ENCODE data around the gene HPCAL1.

Gene HPCAL1

DNA sequence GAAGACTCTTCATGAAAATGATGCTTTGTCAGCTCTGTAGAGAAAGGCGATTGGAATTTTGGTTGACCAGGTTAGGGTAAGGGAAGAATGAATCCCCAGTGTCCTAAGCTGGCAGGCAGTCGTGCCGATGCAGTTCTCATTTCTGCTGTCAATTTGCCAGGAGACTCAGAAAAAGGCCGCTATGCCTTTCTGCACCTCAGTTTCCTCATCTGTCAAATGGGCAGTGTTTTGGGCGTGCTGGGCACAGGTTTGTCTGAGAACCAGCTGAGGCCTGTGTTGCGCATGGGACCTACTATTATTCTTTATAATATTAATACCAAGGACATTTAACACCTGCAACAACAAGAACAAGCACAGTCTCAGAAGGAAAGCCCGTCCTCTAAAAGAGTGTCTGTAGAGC is 50.3 kb downstream of the HPCAL1 start:
- H3K9ac ChIP-seq (ENCODE audit: low read depth in 1 of 2, low read length in 2 of 2): no peak overlapping the region
- H3K36me3 ChIP-seq (ENCODE audit: control insufficient read depth in 1 of 2, insufficient read depth in 2 of 2, low read length in 2 of 2): peaks cover 0 to 8% of the 10 kb centered on the region in 2 donors
- H3K27me3 ChIP-seq (ENCODE audit: control insufficient read depth in 1 of 2, insufficient read depth in 2 of 2, low read length in 2 of 2): no peaks in the 10 kb centered on the region
- peaks cover 0 to 6% of the 10 kb centered on the region in 2 donors for H3K4me1 ChIP-seq (ENCODE audit: control insufficient read depth in 1 of 2, insufficient read depth in 2 of 2, low read length in 2 of 2)
- H3K9me3 ChIP-seq (ENCODE audit: control insufficient read depth in 1 of 2, low read length in 2 of 2): no peaks in the 10 kb centered on the region
- no peak overlapping the region for H3K27ac ChIP-seq (ENCODE audit: low read depth, low read length)
- no peak overlapping the region for H3K4me3 ChIP-seq (ENCODE audit: low read depth in 1 of 2, low read length in 2 of 2)

DNA sequence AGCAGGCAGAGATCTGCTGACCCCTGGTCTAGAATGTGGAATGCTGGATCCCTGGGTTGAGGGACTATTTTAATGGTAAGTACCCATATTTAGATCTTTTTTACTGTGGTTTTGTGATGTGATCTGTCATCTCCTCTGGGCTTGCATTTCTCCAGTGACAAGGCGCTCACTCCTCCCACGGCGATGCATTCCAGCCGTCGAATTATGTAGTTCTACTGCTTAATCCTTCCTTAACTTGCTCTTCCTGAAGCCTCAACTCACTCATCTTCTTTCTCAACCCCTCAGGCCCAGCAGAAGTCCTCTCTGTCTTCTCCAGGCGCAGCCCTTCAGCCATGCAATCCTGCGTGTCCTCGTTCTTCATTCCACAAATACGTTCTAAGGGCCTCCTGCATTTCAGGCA is 51.2 kb downstream of the HPCAL1 start:
- Histone ChIP-seq H3K27ac (ENCODE audit: low read depth, low read length) (no peak overlapping the region), H3K9me3 (ENCODE audit: control insufficient read depth in 1 of 2, low read length in 2 of 2) (no peaks in the 10 kb centered on the region), H3K36me3 (ENCODE audit: control insufficient read depth in 1 of 2, insufficient read depth in 2 of 2, low read length in 2 of 2) (peaks cover 7% of the 10 kb centered on the region in 2 donors), H3K27me3 (ENCODE audit: control insufficient read depth in 1 of 2, insufficient read depth in 2 of 2, low read length in 2 of 2) (no peaks in the 10 kb centered on the region), H3K9ac (ENCODE audit: low read depth in 1 of 2, low read length in 2 of 2) (no peak overlapping the region), H3K4me1 (ENCODE audit: control insufficient read depth in 1 of 2, insufficient read depth in 2 of 2, low read length in 2 of 2) (peaks cover 0 to 6% of the 10 kb centered on the region in 2 donors), H3K4me3 (ENCODE audit: low read depth in 1 of 2, low read length in 2 of 2) (no peak overlapping the region)

DNA sequence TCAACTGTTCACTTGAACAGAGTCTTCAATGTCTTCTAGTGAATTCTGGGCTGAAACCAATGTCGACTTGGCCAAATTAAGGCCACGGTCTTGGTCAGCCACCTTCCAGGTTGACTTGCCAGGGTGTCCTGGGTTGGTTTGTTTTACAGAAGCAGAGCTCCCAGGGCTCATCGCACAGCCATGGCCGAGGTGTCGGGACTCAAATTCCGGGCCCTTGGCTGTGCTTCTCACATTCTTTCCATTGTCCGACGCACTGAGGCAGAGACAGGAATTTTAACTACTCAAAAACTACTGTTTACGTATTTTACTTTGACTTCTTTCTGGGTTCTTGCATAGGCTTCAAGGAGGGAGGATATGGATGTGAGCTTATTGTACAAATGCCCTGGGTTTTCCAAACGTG is 51.7 kb downstream of the HPCAL1 start:
- H3K27me3 ChIP-seq (ENCODE audit: control insufficient read depth in 1 of 2, insufficient read depth in 2 of 2, low read length in 2 of 2): no peaks in the 10 kb centered on the region
- no peaks in the 10 kb centered on the region for H3K9me3 ChIP-seq (ENCODE audit: control insufficient read depth in 1 of 2, low read length in 2 of 2)
- H3K27ac ChIP-seq (ENCODE audit: low read depth, low read length): no peak overlapping the region
- no peak overlapping the region for H3K9ac ChIP-seq (ENCODE audit: low read depth in 1 of 2, low read length in 2 of 2)
- H3K36me3 ChIP-seq (ENCODE audit: control insufficient read depth in 1 of 2, insufficient read depth in 2 of 2, low read length in 2 of 2): peaks cover 7 to 12% of the 10 kb centered on the region in 2 donors
- H3K4me1 ChIP-seq (ENCODE audit: control insufficient read depth in 1 of 2, insufficient read depth in 2 of 2, low read length in 2 of 2): peaks cover 0 to 6% of the 10 kb centered on the region in 2 donors
- H3K4me3 ChIP-seq (ENCODE audit: low read depth in 1 of 2, low read length in 2 of 2): no peak overlapping the region

DNA sequence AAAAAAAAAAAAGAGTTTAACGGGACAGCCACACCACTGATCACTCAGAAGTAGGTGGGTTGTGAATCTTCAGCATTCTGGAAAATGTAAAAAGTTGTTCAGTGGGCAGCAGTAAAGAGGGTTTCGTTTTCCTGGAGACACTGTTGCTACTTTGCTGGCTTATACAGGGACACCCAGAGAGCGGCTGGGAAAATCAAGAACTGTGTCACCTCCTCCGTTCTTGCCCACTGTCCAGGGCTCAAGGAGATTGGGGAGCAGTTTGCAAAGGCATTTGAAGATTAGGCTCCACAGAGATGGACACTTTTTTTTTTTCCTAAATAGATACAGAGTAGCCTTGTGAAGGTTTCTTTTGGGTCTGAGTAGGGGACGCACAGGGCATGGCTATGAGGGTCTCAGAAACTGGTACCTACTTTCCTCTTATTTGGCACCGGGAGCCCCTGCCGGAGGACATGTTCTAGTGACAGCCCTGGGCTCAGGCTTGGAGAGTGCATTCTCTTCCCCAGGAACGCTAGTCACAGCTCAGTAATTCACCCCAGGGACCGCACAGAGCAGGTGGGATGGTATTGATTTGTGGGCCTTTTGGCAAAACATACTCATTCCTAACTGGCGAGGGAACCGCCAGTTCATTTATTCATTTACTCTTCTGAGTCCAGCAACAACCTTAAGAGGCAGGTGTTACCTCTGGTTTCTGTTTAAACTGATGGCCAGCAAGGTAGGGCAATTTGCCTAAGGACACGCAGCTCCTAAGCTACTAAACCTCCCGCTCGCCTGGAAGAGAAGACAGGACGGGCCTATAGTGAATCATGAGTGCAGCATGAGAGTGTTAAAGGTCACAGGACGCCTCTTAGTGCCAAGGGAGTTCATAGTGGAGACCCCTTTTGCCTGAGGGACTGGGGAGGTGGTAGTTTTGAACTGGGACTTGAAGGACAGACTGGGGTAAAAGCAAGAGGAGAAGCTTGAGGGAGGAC is 53.1 kb downstream of the HPCAL1 start:
- no peaks in the 10 kb centered on the region for H3K9me3 ChIP-seq (ENCODE audit: control insufficient read depth in 1 of 2, low read length in 2 of 2)
- peaks cover 0 to 6% of the 10 kb centered on the region in 2 donors for H3K4me1 ChIP-seq (ENCODE audit: control insufficient read depth in 1 of 2, insufficient read depth in 2 of 2, low read length in 2 of 2)
- H3K9ac ChIP-seq (ENCODE audit: low read depth in 1 of 2, low read length in 2 of 2): no peak overlapping the region
- H3K27ac ChIP-seq (ENCODE audit: low read depth, low read length): no peak overlapping the region
- peaks cover 7 to 14% of the 10 kb centered on the region in 2 donors for H3K36me3 ChIP-seq (ENCODE audit: control insufficient read depth in 1 of 2, insufficient read depth in 2 of 2, low read length in 2 of 2)
- no peak overlapping the region for H3K4me3 ChIP-seq (ENCODE audit: low read depth in 1 of 2, low read length in 2 of 2)
- no peaks in the 10 kb centered on the region for H3K27me3 ChIP-seq (ENCODE audit: control insufficient read depth in 1 of 2, insufficient read depth in 2 of 2, low read length in 2 of 2)

DNA sequence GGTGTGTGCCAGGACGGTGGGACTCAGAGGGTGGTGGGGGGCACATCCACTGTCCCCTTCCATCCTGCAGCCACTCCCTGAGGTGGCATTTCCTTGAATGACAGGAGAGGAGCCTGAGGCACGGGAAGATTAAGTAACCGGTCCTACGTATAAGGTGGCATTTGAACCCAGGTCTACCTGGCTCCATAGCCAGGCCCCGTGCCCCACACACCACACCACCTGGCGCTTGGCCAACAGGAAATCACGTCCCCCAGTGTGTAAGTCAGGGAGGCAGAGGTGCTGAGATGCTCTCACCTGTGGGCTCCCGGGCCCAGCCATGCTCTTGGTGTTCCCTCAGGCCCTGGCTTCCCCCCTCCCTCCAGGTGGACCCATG is 53.7 kb downstream of the HPCAL1 start:
- Histone ChIP-seq H3K9me3 (ENCODE audit: control insufficient read depth in 1 of 2, low read length in 2 of 2) (no peaks in the 10 kb centered on the region), H3K27ac (ENCODE audit: low read depth, low read length) (no peak overlapping the region), H3K36me3 (ENCODE audit: control insufficient read depth in 1 of 2, insufficient read depth in 2 of 2, low read length in 2 of 2) (peaks cover 7 to 14% of the 10 kb centered on the region in 2 donors), H3K4me3 (ENCODE audit: low read depth in 1 of 2, low read length in 2 of 2) (no peak overlapping the region), H3K9ac (ENCODE audit: low read depth in 1 of 2, low read length in 2 of 2) (no peak overlapping the region), H3K4me1 (ENCODE audit: control insufficient read depth in 1 of 2, insufficient read depth in 2 of 2, low read length in 2 of 2) (peaks cover 0 to 6% of the 10 kb centered on the region in 2 donors), H3K27me3 (ENCODE audit: control insufficient read depth in 1 of 2, insufficient read depth in 2 of 2, low read length in 2 of 2) (no peaks in the 10 kb centered on the region)

DNA sequence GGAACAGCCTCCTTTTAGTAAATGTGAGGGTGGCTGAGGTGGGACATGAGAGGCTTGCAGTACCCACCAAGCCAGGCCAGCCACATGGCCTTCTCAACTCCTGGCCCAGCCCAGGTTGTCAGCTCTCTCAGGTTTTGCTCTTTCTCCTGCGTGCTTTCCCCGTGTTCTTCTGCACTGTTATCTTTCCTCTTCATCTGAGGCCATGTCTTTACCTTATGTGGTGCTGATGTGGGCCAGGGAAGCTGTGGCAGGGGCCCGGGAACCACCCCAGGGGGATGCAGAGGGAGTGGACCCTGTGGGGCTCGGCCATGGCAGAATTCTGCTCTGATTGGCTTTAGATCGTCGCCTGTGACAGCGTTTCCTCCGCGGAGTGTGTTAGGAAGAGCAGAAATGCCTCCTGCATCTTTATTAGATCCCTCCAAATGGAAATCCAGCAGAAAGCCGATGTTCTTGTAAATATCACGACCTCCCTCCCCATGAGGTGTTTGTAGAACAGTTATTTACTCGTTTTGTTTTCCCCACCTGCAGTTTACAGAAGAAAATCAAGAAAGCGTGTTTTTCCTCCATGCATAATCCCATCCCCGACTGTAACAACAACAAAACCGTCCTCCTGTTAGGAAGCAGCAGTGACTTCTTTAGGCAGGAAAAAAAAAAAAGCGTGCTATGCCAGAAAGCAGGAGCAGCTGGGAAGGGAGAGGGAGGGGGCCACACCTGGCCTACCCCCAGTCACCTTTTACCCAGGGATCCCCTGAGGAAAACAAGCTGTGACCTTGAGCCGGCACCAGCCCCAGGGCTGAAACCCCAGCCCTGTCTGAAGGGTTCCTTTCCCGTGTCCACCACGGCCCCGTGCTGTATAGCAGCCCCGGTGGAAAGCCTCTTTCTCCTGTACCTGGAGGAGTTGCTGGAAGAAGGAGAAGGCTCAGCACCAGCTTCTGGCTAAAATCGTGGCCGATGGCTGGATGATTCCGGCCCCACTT is 54.8 kb downstream of the HPCAL1 start:
- Histone ChIP-seq H3K27ac (ENCODE audit: low read depth, low read length) (no peak overlapping the region), H3K4me3 (ENCODE audit: low read depth in 1 of 2, low read length in 2 of 2) (no peak overlapping the region), H3K9ac (ENCODE audit: low read depth in 1 of 2, low read length in 2 of 2) (no peak overlapping the region), H3K36me3 (ENCODE audit: control insufficient read depth in 1 of 2, insufficient read depth in 2 of 2, low read length in 2 of 2) (peaks cover 7 to 14% of the 10 kb centered on the region in 2 donors), H3K27me3 (ENCODE audit: control insufficient read depth in 1 of 2, insufficient read depth in 2 of 2, low read length in 2 of 2) (no peaks in the 10 kb centered on the region), H3K9me3 (ENCODE audit: control insufficient read depth in 1 of 2, low read length in 2 of 2) (no peaks in the 10 kb centered on the region), H3K4me1 (ENCODE audit: control insufficient read depth in 1 of 2, insufficient read depth in 2 of 2, low read length in 2 of 2) (peaks cover 0 to 6% of the 10 kb centered on the region in 2 donors)

DNA sequence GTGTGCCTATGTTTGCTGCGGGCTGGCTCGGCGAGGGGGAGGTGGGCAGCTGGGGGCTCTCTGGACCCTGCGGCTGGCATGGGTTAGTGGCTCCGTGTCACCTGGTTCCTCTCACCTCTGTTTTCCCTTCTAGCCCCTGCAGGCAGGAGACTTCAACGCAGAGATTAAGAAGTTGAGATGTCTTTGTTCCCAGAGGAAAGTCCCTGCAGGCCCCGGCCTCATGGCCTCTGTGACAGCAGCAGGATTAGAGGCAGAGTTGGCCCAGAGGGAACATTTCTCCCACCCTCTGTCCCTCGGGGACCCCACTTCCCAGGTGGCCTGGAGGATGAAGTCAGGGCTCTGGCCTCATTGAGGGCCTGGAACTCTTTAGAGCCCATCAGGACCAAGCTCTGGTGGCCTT is 56.5 kb downstream of the HPCAL1 start:
- peaks cover 0 to 6% of the 10 kb centered on the region in 2 donors for H3K4me1 ChIP-seq (ENCODE audit: control insufficient read depth in 1 of 2, insufficient read depth in 2 of 2, low read length in 2 of 2)

DNA sequence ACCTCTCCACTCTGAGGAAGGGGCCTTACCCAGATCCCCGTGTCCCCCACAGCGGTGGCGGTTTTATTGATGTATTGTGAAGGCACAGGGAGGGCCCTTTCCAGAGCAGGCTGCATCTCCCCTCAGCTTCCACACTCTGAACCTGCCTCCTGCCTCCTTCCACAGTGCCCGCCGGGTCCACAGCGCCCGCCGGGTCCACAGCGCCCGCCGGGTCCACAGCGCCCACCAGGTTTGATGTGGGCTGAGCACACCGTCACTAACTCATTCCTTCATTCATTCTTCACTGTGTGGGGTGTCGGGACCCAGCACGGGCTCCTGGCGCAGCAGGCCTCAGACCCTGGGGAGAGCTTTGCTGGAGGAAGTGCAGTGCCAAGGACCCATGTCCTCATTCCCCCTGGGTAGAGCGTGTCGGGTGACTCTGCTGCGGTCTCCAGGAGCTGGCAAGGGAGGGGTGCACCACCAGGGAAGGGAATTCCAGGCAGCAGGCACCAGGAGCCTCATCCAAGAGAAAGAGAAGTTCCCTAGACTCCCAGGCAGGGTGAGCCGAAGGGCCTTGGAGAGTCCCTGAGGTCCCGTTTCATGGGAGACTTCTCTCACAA is 57.1 kb downstream of the HPCAL1 start:
- Histone ChIP-seq H3K4me3 (ENCODE audit: low read depth in 1 of 2, low read length in 2 of 2) (no peak overlapping the region), H3K27me3 (ENCODE audit: control insufficient read depth in 1 of 2, insufficient read depth in 2 of 2, low read length in 2 of 2) (no peaks in the 10 kb centered on the region), H3K9me3 (ENCODE audit: control insufficient read depth in 1 of 2, low read length in 2 of 2) (no peaks in the 10 kb centered on the region), H3K9ac (ENCODE audit: low read depth in 1 of 2, low read length in 2 of 2) (no peak overlapping the region), H3K27ac (ENCODE audit: low read depth, low read length) (no peak overlapping the region), H3K36me3 (ENCODE audit: control insufficient read depth in 1 of 2, insufficient read depth in 2 of 2, low read length in 2 of 2) (peaks cover 4 to 14% of the 10 kb centered on the region in 2 donors), H3K4me1 (ENCODE audit: control insufficient read depth in 1 of 2, insufficient read depth in 2 of 2, low read length in 2 of 2) (peaks cover 0 to 6% of the 10 kb centered on the region in 2 donors)

More for the DNA sequence above, 56.5 kb downstream of the HPCAL1 start:
- Histone ChIP-seq H3K36me3 (ENCODE audit: control insufficient read depth in 1 of 2, insufficient read depth in 2 of 2, low read length in 2 of 2) (peaks cover 7 to 14% of the 10 kb centered on the region in 2 donors), H3K9ac (ENCODE audit: low read depth in 1 of 2, low read length in 2 of 2) (no peak overlapping the region), H3K27ac (ENCODE audit: low read depth, low read length) (no peak overlapping the region), H3K4me3 (ENCODE audit: low read depth in 1 of 2, low read length in 2 of 2) (no peak overlapping the region), H3K27me3 (ENCODE audit: control insufficient read depth in 1 of 2, insufficient read depth in 2 of 2, low read length in 2 of 2) (no peaks in the 10 kb centered on the region), H3K9me3 (ENCODE audit: control insufficient read depth in 1 of 2, low read length in 2 of 2) (no peaks in the 10 kb centered on the region)

DNA sequence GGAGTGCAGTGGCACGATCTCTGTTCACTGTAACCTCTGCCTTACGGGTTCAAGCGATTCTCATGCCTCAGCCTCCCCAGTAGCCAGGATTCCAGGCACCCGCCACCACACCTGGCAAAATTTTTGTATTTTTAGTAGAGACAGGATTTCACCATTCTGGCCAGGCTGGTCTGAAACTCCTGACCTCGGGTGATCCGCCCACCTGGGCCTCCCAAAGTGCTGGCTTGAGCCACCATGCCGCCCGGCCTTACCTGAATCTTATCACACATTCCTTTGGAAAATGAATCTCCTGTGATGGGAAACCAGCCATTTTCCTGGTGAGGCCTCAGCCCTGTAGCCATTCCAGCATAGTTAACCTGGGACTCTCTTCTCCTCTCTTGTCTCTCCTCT is 57.8 kb downstream of the HPCAL1 start:
- no peak overlapping the region for H3K27ac ChIP-seq (ENCODE audit: low read depth, low read length)
- peaks cover under 1 to 13% of the 10 kb centered on the region in 2 donors for H3K4me1 ChIP-seq (ENCODE audit: control insufficient read depth in 1 of 2, insufficient read depth in 2 of 2, low read length in 2 of 2)
- H3K9me3 ChIP-seq (ENCODE audit: control insufficient read depth in 1 of 2, low read length in 2 of 2): no peaks in the 10 kb centered on the region
- H3K9ac ChIP-seq (ENCODE audit: low read depth in 1 of 2, low read length in 2 of 2): no peak overlapping the region
- H3K36me3 ChIP-seq (ENCODE audit: control insufficient read depth in 1 of 2, insufficient read depth in 2 of 2, low read length in 2 of 2): peaks cover 3 to 14% of the 10 kb centered on the region in 2 donors
- no peaks in the 10 kb centered on the region for H3K27me3 ChIP-seq (ENCODE audit: control insufficient read depth in 1 of 2, insufficient read depth in 2 of 2, low read length in 2 of 2)
- no peak overlapping the region for H3K4me3 ChIP-seq (ENCODE audit: low read depth in 1 of 2, low read length in 2 of 2)
